ENCODE measurements around the gene CPNE6. TPM values are rescaled to one million over a fixed set of nuclear protein-coding genes. Genes with fewer than 3 reads are reported as not detected.

CPNE6 gene
- total and polyA plus RNA-seq, 2 of the 13 experiments (the other 11 are each of a cell fraction or from before 2014, with no cell fraction given): not detected

- TF ChIP-seq, protein P1, sequence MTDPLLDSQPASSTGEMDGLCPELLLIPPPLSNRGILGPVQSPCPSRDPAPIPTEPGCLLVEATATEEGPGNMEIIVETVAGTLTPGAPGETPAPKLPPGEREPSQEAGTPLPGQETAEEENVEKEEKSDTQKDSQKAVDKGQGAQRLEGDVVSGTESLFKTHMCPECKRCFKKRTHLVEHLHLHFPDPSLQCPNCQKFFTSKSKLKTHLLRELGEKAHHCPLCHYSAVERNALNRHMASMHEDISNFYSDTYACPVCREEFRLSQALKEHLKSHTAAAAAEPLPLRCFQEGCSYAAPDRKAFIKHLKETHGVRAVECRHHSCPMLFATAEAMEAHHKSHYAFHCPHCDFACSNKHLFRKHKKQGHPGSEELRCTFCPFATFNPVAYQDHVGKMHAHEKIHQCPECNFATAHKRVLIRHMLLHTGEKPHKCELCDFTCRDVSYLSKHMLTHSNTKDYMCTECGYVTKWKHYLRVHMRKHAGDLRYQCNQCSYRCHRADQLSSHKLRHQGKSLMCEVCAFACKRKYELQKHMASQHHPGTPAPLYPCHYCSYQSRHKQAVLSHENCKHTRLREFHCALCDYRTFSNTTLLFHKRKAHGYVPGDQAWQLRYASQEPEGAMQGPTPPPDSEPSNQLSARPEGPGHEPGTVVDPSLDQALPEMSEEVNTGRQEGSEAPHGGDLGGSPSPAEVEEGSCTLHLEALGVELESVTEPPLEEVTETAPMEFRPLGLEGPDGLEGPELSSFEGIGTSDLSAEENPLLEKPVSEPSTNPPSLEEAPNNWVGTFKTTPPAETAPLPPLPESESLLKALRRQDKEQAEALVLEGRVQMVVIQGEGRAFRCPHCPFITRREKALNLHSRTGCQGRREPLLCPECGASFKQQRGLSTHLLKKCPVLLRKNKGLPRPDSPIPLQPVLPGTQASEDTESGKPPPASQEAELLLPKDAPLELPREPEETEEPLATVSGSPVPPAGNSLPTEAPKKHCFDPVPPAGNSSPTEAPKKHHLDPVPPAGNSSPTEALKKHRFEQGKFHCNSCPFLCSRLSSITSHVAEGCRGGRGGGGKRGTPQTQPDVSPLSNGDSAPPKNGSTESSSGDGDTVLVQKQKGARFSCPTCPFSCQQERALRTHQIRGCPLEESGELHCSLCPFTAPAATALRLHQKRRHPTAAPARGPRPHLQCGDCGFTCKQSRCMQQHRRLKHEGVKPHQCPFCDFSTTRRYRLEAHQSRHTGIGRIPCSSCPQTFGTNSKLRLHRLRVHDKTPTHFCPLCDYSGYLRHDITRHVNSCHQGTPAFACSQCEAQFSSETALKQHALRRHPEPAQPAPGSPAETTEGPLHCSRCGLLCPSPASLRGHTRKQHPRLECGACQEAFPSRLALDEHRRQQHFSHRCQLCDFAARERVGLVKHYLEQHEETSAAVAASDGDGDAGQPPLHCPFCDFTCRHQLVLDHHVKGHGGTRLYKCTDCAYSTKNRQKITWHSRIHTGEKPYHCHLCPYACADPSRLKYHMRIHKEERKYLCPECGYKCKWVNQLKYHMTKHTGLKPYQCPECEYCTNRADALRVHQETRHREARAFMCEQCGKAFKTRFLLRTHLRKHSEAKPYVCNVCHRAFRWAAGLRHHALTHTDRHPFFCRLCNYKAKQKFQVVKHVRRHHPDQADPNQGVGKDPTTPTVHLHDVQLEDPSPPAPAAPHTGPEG (CRISPR knock-in tag; IDR thresholded peaks at IDR 0.05): peak; percentile 70; the same call in 1 of the 2 replicates
- TF ChIP-seq ZNF547 (CRISPR knock-in tag; IDR thresholded peaks at IDR 0.05): no peak
- peak; percentile 16 for TF ChIP-seq PHF8 (CRISPR knock-in tag; IDR thresholded peaks at IDR 0.05)
- TF ChIP-seq FIP1L1 (IDR thresholded peaks at IDR 0.05; ENCODE audit: borderline replicate concordance, insufficient read depth, low read depth, low read length): no peak
- TF ChIP-seq, protein P2, sequence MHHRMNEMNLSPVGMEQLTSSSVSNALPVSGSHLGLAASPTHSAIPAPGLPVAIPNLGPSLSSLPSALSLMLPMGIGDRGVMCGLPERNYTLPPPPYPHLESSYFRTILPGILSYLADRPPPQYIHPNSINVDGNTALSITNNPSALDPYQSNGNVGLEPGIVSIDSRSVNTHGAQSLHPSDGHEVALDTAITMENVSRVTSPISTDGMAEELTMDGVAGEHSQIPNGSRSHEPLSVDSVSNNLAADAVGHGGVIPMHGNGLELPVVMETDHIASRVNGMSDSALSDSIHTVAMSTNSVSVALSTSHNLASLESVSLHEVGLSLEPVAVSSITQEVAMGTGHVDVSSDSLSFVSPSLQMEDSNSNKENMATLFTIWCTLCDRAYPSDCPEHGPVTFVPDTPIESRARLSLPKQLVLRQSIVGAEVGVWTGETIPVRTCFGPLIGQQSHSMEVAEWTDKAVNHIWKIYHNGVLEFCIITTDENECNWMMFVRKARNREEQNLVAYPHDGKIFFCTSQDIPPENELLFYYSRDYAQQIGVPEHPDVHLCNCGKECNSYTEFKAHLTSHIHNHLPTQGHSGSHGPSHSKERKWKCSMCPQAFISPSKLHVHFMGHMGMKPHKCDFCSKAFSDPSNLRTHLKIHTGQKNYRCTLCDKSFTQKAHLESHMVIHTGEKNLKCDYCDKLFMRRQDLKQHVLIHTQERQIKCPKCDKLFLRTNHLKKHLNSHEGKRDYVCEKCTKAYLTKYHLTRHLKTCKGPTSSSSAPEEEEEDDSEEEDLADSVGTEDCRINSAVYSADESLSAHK (CRISPR knock-in tag; IDR thresholded peaks at IDR 0.05; ENCODE audit: borderline replicate concordance): no peak
- no peak for TF ChIP-seq ZC3H13 (CRISPR knock-in tag; IDR thresholded peaks at IDR 0.05)
- TF ChIP-seq STAT5B (CRISPR knock-in tag; IDR thresholded peaks at IDR 0.05): 0 out of 2 replicates have a peak, but pooled peaks have one; percentile 1
- no peak for TF ChIP-seq ZNF225 (CRISPR knock-in tag; IDR thresholded peaks at IDR 0.05)
- TF ChIP-seq ADNP (CRISPR knock-in tag; IDR thresholded peaks at IDR 0.05): no peak
- no peak for TF ChIP-seq HNRNPUL1 (IDR thresholded peaks at IDR 0.05; ENCODE audit: low read depth, low read length)
- no peak for TF ChIP-seq E2F5 (CRISPR knock-in tag; conservative IDR thresholded peaks at IDR 0.05)
- TF ChIP-seq FOXM1 (CRISPR knock-in tag; IDR thresholded peaks at IDR 0.05): 0 out of 2 replicates have a peak, but pooled peaks have one; percentile 14
- peak; percentile 16; the same call in 1 of the 2 replicates for TF ChIP-seq TFDP1 (CRISPR knock-in tag; IDR thresholded peaks at IDR 0.05; ENCODE audit: borderline replicate concordance)
- no peak for TF ChIP-seq TOE1 (CRISPR knock-in tag; IDR thresholded peaks at IDR 0.05)
- peak; percentile 41; the same call in 1 of the 2 replicates for TF ChIP-seq NR1H2 (CRISPR knock-in tag; IDR thresholded peaks at IDR 0.05; ENCODE audit: borderline replicate concordance, low read depth)
- no peak for TF ChIP-seq DNMT3B (CRISPR knock-in tag; conservative IDR thresholded peaks at IDR 0.05)
- 0 out of 2 replicates have a peak, but pooled peaks have one; percentile 5 for TF ChIP-seq SIN3A (IDR thresholded peaks at IDR 0.05; ENCODE audit: borderline replicate concordance, low read depth, low read length)
- TF ChIP-seq KAT2B (IDR thresholded peaks at IDR 0.05; ENCODE audit: borderline replicate concordance, low read depth, low read length): no peak
- no peak for TF ChIP-seq ZNF20 (CRISPR knock-in tag; IDR thresholded peaks at IDR 0.05)
Observed at GRCh38 chr14:24081739-24082211, 10.4 kb downstream of the CPNE6 start (continued).

All from HepG2 (cell line).